Transverse colon (tissue), 4 donors: ENCODE data around the gene CRTC1. TPM values are rescaled to one million over a fixed set of nuclear protein-coding genes. Genes with fewer than 3 reads are reported as not detected.

Experiments used
- DNase-seq: peaks from one replicate; pipeline ENCODE4 v3.0.0-alpha.2; 2019
- H3K27ac ChIP-seq, 4 donors: fragments of 200-600 bp; sonication (generic); 2 replicates each; pipeline ENCODE4 v1.5.1; 2016 to 2018; ENCODE audit warnings: inconsistent platforms in 4 of 4
- H3K27me3 ChIP-seq: fragments of 200-600 bp; sonication (generic); 2 replicates; pipeline ENCODE4 v1.5.1; 2017; ENCODE audit warnings: inconsistent platforms
- H3K36me3 ChIP-seq, 4 donors: fragments of 200-600 bp; sonication (generic); 2 replicates each; pipeline ENCODE4 v1.5.1; 2017 to 2019; ENCODE audit warnings: inconsistent platforms in 4 of 4
- H3K4me1 ChIP-seq, 4 donors: fragments of 200-600 bp; sonication (generic); 2 replicates each; pipeline ENCODE4 v1.5.1; 2017 to 2020; ENCODE audit warnings: inconsistent platforms in 4 of 4
- H3K4me3 ChIP-seq, 4 donors: fragments of 200-600 bp; sonication (generic); 1 replicate in 1 of 4; 2 replicates in 3 of 4; pipeline versions ENCODE4 v1.5.1 to v1.6.1; 2017 to 2019; ENCODE audit warnings: inconsistent platforms in 4 of 4
- H3K9me3 ChIP-seq, 2 donors: fragments of 200-600 bp; sonication (generic); 2 replicates each; pipeline ENCODE4 v1.5.1; 2017 to 2019; ENCODE audit warnings: inconsistent platforms in 2 of 2
- EP300 ChIP-seq: sonication (generic); formaldehyde crosslinking; IDR thresholded peaks from one replicate; pipeline ENCODE4 v1.6.1; 2017; ENCODE audit warnings: antibody characterized with exemption, low read depth
- POLR2A ChIP-seq: fragments of 450-650 bp; IDR thresholded peaks from one replicate; pipeline ENCODE4 v1.6.1; 2016; ENCODE audit warnings: antibody characterized with exemption, mild to moderate bottlenecking, moderate library complexity
- POLR2AphosphoS5 ChIP-seq, 3 donors: sonication (generic); formaldehyde crosslinking; IDR thresholded peaks; one replicate each; pipeline ENCODE4 v1.6.1; 2016; ENCODE audit warnings: antibody characterized with exemption in 3 of 3
- WGBS, 2 donors: methylation state at CpG; one replicate each; pipeline ENCODE4 v1.1.5; 2018; ENCODE audit warnings: low coverage in 1 of 2; 5-methylcytosine and 5-hydroxymethylcytosine counted together
- in situ Hi-C, 4 donors: fragments of 200-750 bp; cut with MboI; loops; one replicate each; pipeline versions ENCODE4 v1.15.0 to v1.15.1; 2017; ENCODE audit warnings: low sequenced_read_pairs in 3 of 4, low pct_ligation_motif_present in 1 of 4, low pct_unique_long_range_greater_than_20kb in 1 of 4
- intact Hi-C: fragments of 100-400 bp; cut with DNase I; formaldehyde crosslinking; loops from one replicate; pipeline ENCODE4 v1.15.1; 2023; ENCODE audit warnings: low total_unique reads
- total RNA-seq, 4 donors: library from RNA; depleted of rRNA; stranded (reverse); fragments of >200 nt; gene quantifications; one replicate each; pipeline ENCODE4 v1.1.0, GENCODE V29; 2016
- TF ChIP-seq, protein P1 (sequence below), 5 experiments: fragments of 200-600 bp in 3 of 5; fragments of 450-650 bp in 2 of 5; sonication (generic) in 3 of 5; IDR thresholded peaks; 1 replicate in 2 of 5; 2 replicates in 3 of 5; pipeline ENCODE4 v1.5.1; 2016 to 2017; ENCODE audit warnings: antibody characterized with exemption in 5 of 5, inconsistent platforms in 3 of 5, mild to moderate bottlenecking in 2 of 5, moderate library complexity in 1 of 5

CRTC1 gene
- total RNA-seq, 4 donors from 2014 or later: 6.2 to 17.6 (median 7.7) TPM

DNA sequence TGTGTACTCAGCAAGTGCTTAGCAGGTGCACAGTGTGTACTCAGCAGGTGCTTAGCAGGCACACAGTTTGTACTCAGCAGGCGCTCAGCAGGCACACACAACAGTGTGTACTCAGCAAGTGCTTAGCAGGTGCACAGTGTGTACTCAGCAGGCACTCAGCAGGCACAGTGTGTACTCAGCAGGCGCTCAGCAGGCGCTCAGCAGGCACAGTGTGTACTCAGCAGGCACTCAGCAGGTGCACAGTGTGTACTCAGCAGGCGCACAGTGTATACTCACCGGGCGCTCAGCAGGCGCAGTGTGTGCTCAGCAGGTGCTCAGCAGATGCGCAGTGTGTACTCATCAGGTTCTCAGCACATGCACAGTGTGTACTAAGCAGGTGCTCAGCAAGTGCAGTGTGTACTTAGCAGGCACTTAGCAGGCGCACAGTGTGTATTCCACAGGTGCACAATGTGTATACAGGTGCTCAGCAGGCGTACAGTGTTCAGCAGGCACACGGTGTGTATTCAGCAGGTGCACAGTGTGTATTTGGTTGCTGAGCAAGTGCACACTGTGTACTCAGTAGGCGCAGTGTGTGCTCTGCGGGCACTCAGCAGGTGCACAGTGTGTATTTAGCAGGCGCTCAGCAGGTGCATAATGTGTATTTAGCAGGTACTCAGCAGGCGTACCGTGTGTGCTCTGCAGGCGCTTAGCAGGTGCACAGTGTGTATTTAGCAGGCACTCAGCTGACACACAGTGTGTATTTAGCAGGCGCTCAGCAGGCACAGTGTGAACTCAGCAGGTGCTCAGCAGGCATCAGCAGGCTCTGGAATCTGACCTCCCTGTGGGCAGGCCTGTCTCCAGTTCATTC lies 15.1 kb downstream of the CRTC1 start:
- 90% methylated on average over 16 of the region's 18 CpGs; no CpG with 5 or more reads in 1 of the 2 donors for WGBS, 2 donors

GRCh38 chr19:18699403-18700054 lies 16.0 kb downstream of the CRTC1 start:
- intact Hi-C loops (no loop called here), in situ Hi-C loops (no loop called here)
- Histone ChIP-seq H3K27ac (peak overlapping the region; percentile 72 to 90 (median 79)), H3K36me3 (no peaks in the 10 kb centered on the region), H3K4me1 (peaks cover 13 to 28% (median 19%) of the 10 kb centered on the region in 4 donors), H3K4me3 (peak overlapping the region in 1 of 4 donors; percentile 46), H3K27me3 (no peaks in the 10 kb centered on the region), H3K9me3 (no peaks in the 10 kb centered on the region)
- 59 to 60% methylated on average over 1 to 14 of the region's 14 CpGs for WGBS, 2 donors
- TF ChIP-seq, protein P1, sequence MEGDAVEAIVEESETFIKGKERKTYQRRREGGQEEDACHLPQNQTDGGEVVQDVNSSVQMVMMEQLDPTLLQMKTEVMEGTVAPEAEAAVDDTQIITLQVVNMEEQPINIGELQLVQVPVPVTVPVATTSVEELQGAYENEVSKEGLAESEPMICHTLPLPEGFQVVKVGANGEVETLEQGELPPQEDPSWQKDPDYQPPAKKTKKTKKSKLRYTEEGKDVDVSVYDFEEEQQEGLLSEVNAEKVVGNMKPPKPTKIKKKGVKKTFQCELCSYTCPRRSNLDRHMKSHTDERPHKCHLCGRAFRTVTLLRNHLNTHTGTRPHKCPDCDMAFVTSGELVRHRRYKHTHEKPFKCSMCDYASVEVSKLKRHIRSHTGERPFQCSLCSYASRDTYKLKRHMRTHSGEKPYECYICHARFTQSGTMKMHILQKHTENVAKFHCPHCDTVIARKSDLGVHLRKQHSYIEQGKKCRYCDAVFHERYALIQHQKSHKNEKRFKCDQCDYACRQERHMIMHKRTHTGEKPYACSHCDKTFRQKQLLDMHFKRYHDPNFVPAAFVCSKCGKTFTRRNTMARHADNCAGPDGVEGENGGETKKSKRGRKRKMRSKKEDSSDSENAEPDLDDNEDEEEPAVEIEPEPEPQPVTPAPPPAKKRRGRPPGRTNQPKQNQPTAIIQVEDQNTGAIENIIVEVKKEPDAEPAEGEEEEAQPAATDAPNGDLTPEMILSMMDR (IDR thresholded peaks at IDR 0.05): no peak
- no peak for TF ChIP-seq POLR2AphosphoS5 (IDR thresholded peaks at IDR 0.05)
- TF ChIP-seq POLR2A: no peak
- TF ChIP-seq EP300: no peak
- DNase-seq: peak; percentile 42

More for the DNA sequence above, 15.1 kb downstream of the CRTC1 start:
- TF ChIP-seq POLR2A (no peak), EP300 (no peak), POLR2AphosphoS5 (IDR thresholded peaks at IDR 0.05) (no peak)
- TF ChIP-seq, protein P1 (IDR thresholded peaks at IDR 0.05): no peak
- no peak overlapping the region for H3K27ac ChIP-seq
- in situ Hi-C loops (no loop called here), intact Hi-C loops (no loop called here)
- peaks cover 13 to 28% (median 19%) of the 10 kb centered on the region in 4 donors for H3K4me1 ChIP-seq
- H3K27me3 ChIP-seq: no peaks in the 10 kb centered on the region
- H3K9me3 ChIP-seq: no peaks in the 10 kb centered on the region
- no peak for DNase-seq
- H3K4me3 ChIP-seq: no peak overlapping the region
- no peaks in the 10 kb centered on the region for H3K36me3 ChIP-seq

DNA sequence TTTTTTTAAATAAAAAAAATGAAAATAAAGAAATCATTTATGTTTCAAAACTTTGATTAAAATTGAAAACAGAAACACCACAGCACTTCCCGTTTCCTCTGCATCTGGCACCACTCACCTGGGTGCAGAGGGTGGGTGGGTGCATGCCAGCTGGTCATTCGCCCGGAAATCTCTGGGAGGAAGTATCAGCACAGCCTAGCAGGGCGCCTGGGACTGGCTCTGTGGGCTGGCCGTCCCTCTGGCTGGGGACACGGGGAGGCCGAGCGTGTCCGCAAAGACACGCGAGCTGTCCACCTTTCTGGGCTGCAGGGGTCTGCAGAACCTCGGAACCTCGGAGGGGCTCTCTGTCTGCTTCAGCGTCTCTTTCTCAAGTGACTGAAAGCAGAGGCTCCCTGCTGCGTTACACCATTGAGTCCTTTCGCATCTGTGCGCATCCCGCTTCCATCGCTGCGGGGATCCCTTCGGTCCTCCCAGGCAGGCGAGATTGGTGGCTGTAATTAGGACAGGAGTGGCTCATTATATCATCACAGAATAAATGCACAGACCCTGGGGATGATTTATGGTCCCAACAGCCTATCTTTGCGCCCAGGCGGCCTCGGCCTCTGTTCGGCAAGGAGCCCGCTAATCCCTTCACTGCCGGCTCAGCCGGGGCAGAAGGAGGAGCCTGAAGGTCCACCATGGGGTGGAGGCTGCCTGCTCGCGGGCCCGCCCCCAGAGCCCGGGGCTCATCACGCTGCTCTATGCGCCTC lies 17.2 kb downstream of the CRTC1 start:
- DNase-seq: peak; percentile 79
- peak overlapping the region; percentile 72 to 90 (median 79) for H3K27ac ChIP-seq
- intact Hi-C loops (no loop called here), in situ Hi-C loops (no loop called here)
- H3K27me3 ChIP-seq: no peaks in the 10 kb centered on the region
- H3K4me1 ChIP-seq: peaks cover 13 to 28% (median 19%) of the 10 kb centered on the region in 4 donors
- 13 to 31% methylated on average over 3 to 32 of the region's 35 CpGs for WGBS, 2 donors
- no peaks in the 10 kb centered on the region for H3K9me3 ChIP-seq
- no peaks in the 10 kb centered on the region for H3K36me3 ChIP-seq
- peak in 2 of 3 donors; percentile 12 to 42 for TF ChIP-seq POLR2AphosphoS5 (IDR thresholded peaks at IDR 0.05)
- no peak for TF ChIP-seq EP300
- TF ChIP-seq, protein P1 (IDR thresholded peaks at IDR 0.05): no peak
- no peak for TF ChIP-seq POLR2A
- H3K4me3 ChIP-seq: peak overlapping the region; percentile 19 to 46 (median 26)

DNA sequence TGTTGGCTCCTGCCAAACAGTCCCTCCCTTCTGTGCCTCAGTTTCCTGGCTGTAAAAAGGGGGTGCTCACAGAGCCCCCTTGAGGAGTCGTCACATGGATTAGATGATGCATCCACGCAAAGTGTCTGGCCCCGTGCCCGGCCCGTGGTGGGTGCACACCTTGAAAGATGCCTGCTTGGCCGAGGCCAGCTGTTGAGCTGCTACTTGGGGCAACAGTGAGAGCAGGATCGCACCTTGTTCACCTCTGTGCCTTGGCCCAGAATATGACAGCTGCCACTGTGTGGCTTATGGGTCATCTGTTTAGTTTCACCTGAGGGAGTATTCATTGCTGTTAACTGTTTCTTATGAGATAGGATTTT lies 17.7 kb downstream of the CRTC1 start:
- in situ Hi-C loops (no loop called here), intact Hi-C loops (no loop called here)
- H3K4me3 ChIP-seq: peak overlapping the region in 3 of 4 donors; percentile 19 to 46 (median 20)
- peaks cover 13 to 28% (median 19%) of the 10 kb centered on the region in 4 donors for H3K4me1 ChIP-seq
- WGBS, 2 donors: 37% methylated on average over 7 of the region's 7 CpGs; no CpG with 5 or more reads in 1 of the 2 donors
- no peaks in the 10 kb centered on the region for H3K27me3 ChIP-seq
- H3K27ac ChIP-seq: peak overlapping the region; percentile 72 to 90 (median 79)
- no peak for TF ChIP-seq POLR2A
- TF ChIP-seq, protein P1 (IDR thresholded peaks at IDR 0.05): no peak
- TF ChIP-seq POLR2AphosphoS5 (IDR thresholded peaks at IDR 0.05): no peak
- no peak for TF ChIP-seq EP300
- no peaks in the 10 kb centered on the region for H3K9me3 ChIP-seq
- no peaks in the 10 kb centered on the region for H3K36me3 ChIP-seq
- no peak for DNase-seq
